ENCODE data around the gene DCC. TPM values are rescaled to one million over a fixed set of nuclear protein-coding genes. Genes with fewer than 3 reads are reported as not detected.

Gene DCC
- total and polyA plus RNA-seq, 9 of the 15 experiments (the other 6 are each of a cell fraction or from before 2014, with no cell fraction given), result not detected

DNA sequence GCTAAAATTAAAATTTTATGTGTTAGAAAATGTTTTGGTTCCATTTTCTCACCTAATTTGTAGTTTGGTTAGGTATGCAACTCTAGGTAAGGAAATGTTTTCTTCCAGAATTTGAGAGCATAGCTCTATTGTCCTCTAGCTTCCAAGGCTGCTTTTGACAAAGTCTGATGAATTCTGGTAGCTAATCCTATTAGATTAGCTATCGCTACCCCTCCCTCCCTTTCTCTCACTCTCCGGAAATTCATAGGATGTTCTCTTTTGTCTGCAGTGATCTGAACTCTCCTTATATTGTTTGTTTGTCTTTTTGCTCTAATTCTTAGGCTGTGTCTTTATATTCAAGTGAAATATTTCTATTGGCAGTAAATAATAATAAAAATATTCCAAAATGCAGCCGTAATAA, 382.9 kb downstream of the DCC start (continued):
- TF ChIP-seq, protein P1, sequence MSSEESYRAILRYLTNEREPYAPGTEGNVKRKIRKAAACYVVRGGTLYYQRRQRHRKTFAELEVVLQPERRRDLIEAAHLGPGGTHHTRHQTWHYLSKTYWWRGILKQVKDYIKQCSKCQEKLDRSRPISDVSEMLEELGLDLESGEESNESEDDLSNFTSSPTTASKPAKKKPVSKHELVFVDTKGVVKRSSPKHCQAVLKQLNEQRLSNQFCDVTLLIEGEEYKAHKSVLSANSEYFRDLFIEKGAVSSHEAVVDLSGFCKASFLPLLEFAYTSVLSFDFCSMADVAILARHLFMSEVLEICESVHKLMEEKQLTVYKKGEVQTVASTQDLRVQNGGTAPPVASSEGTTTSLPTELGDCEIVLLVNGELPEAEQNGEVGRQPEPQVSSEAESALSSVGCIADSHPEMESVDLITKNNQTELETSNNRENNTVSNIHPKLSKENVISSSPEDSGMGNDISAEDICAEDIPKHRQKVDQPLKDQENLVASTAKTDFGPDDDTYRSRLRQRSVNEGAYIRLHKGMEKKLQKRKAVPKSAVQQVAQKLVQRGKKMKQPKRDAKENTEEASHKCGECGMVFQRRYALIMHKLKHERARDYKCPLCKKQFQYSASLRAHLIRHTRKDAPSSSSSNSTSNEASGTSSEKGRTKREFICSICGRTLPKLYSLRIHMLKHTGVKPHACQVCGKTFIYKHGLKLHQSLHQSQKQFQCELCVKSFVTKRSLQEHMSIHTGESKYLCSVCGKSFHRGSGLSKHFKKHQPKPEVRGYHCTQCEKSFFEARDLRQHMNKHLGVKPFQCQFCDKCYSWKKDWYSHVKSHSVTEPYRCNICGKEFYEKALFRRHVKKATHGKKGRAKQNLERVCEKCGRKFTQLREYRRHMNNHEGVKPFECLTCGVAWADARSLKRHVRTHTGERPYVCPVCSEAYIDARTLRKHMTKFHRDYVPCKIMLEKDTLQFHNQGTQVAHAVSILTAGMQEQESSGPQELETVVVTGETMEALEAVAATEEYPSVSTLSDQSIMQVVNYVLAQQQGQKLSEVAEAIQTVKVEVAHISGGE (CRISPR knock-in tag; IDR thresholded peaks at IDR 0.05), result no peak
- TF ChIP-seq DACH1 (IDR thresholded peaks at IDR 0.05; ENCODE audit: partially characterized antibody) (no peak), FOXA3 (CRISPR knock-in tag; conservative IDR thresholded peaks at IDR 0.05 in 1 of 2, IDR thresholded peaks at IDR 0.05 in 1 of 2) (no peak), ZNF23 (CRISPR knock-in tag; IDR thresholded peaks at IDR 0.05) (no peak)
- TF ChIP-seq, protein P2, sequence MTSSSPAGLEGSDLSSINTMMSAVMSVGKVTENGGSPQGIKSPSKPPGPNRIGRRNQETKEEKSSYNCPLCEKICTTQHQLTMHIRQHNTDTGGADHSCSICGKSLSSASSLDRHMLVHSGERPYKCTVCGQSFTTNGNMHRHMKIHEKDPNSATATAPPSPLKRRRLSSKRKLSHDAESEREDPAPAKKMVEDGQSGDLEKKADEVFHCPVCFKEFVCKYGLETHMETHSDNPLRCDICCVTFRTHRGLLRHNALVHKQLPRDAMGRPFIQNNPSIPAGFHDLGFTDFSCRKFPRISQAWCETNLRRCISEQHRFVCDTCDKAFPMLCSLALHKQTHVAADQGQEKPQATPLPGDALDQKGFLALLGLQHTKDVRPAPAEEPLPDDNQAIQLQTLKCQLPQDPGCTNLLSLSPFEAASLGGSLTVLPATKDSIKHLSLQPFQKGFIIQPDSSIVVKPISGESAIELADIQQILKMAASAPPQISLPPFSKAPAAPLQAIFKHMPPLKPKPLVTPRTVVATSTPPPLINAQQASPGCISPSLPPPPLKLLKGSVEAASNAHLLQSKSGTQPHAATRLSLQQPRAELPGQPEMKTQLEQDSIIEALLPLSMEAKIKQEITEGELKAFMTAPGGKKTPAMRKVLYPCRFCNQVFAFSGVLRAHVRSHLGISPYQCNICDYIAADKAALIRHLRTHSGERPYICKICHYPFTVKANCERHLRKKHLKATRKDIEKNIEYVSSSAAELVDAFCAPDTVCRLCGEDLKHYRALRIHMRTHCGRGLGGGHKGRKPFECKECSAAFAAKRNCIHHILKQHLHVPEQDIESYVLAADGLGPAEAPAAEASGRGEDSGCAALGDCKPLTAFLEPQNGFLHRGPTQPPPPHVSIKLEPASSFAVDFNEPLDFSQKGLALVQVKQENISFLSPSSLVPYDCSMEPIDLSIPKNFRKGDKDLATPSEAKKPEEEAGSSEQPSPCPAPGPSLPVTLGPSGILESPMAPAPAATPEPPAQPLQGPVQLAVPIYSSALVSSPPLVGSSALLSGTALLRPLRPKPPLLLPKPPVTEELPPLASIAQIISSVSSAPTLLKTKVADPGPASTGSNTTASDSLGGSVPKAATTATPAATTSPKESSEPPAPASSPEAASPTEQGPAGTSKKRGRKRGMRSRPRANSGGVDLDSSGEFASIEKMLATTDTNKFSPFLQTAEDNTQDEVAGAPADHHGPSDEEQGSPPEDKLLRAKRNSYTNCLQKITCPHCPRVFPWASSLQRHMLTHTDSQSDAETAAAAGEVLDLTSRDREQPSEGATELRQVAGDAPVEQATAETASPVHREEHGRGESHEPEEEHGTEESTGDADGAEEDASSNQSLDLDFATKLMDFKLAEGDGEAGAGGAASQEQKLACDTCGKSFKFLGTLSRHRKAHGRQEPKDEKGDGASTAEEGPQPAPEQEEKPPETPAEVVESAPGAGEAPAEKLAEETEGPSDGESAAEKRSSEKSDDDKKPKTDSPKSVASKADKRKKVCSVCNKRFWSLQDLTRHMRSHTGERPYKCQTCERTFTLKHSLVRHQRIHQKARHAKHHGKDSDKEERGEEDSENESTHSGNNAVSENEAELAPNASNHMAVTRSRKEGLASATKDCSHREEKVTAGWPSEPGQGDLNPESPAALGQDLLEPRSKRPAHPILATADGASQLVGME (CRISPR knock-in tag; IDR thresholded peaks at IDR 0.05), result no peak

All from K562 (cell line).